ENCODE data around the gene RNF130. TPM values are rescaled to one million over a fixed set of nuclear protein-coding genes. Genes with fewer than 3 reads are reported as not detected.

The RNF130 gene
- total RNA-seq, 1 donor from 2014 or later, result 103 TPM

DNA sequence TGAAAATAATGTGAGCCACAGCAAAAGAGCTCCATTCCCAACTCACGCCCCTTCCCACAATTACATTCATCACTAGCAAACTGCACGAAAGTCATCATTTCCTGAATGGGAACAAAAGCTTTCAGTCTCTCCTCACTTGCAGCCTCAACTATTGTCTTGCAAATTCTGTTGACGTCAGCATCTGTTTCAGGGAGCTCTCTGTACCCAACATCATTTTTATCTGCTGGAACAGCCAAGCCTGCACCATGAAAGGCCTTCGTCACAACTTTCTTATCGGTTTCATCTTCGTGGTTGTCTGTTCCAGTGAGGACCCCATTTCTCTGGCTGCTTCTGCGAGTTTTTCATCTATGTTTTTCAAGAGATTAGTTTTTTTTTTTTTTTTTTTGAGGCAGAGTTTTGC is 14.3 kb upstream of the RNF130 start:
- no peaks in the 10 kb centered on the region for H3K36me3 ChIP-seq
- H3K27ac ChIP-seq, result no peak overlapping the region
- H3K4me3 ChIP-seq, result no peak overlapping the region
- H3K9me3 ChIP-seq, result no peaks in the 10 kb centered on the region
- no peak for DNase-seq (ENCODE audit: extremely low spot score in 2 of 2)
- intact Hi-C loops (cut with DNase I), result no loop called here
- H3K4me1 ChIP-seq, result peaks cover 5% of the 10 kb centered on the region
- TF ChIP-seq, protein P1, sequence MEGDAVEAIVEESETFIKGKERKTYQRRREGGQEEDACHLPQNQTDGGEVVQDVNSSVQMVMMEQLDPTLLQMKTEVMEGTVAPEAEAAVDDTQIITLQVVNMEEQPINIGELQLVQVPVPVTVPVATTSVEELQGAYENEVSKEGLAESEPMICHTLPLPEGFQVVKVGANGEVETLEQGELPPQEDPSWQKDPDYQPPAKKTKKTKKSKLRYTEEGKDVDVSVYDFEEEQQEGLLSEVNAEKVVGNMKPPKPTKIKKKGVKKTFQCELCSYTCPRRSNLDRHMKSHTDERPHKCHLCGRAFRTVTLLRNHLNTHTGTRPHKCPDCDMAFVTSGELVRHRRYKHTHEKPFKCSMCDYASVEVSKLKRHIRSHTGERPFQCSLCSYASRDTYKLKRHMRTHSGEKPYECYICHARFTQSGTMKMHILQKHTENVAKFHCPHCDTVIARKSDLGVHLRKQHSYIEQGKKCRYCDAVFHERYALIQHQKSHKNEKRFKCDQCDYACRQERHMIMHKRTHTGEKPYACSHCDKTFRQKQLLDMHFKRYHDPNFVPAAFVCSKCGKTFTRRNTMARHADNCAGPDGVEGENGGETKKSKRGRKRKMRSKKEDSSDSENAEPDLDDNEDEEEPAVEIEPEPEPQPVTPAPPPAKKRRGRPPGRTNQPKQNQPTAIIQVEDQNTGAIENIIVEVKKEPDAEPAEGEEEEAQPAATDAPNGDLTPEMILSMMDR (IDR thresholded peaks at IDR 0.05), result no peak
- no peak for TF ChIP-seq POLR2AphosphoS5 (IDR thresholded peaks at IDR 0.05; ENCODE audit: insufficient read depth in 1 of 2, low read depth in 1 of 2)
- TF ChIP-seq POLR2A (IDR thresholded peaks at IDR 0.05), result no peak
- no peaks in the 10 kb centered on the region for H3K27me3 ChIP-seq

DNA sequence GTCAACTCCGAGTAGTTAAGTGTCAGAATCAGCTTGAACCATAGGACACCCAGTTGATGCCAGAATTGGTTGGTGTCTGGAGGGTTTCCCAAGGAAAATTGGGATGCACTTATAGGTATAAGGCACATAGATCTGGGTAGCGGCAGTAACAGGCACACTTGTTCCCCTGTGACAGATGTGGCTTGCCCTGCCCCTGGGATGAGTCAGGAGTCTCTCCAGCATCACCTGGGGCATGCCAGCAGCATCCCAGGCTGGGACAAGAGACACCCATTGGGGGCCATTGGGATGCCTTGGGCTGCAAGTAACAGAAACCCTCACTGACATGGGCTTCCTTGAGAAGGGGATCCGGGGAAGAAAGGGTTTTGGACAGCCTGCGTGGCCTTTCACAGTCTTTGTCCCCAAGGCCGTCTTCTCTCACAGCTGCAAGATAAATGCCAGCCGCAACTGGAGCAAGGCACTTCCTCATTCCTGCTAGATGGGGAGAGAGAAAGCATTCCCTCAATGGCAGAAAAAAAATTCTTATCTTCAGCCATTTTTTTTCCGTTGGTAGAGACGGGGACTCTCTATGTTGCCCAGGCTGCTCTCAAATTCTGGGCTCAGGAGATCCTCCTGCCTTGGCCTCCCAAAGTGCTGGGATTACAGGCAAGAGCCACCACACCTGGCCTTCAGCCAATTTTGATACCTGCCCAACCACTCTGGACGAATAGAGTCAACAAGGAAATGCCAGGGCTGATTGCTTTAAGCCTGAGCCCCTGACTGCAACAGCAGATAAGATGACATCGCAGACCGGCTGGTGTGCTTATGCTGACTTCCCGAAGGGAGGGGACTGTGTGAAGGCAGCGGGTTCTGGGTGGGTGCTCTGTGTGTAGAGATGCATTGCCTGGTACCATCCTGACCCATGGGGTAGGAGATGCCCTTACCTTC is 13.3 kb upstream of the RNF130 start:
- no peaks in the 10 kb centered on the region for H3K27me3 ChIP-seq
- H3K9me3 ChIP-seq, result no peaks in the 10 kb centered on the region
- H3K36me3 ChIP-seq, result no peaks in the 10 kb centered on the region
- no peak for DNase-seq (ENCODE audit: extremely low spot score in 2 of 2)
- no peak overlapping the region for H3K27ac ChIP-seq
- no peak overlapping the region for H3K4me3 ChIP-seq
- H3K4me1 ChIP-seq, result no peaks in the 10 kb centered on the region
- intact Hi-C loops (cut with DNase I), result no loop called here
- TF ChIP-seq POLR2AphosphoS5 (IDR thresholded peaks at IDR 0.05; ENCODE audit: insufficient read depth in 1 of 2, low read depth in 1 of 2), result no peak
- TF ChIP-seq POLR2A (IDR thresholded peaks at IDR 0.05), result no peak
- TF ChIP-seq, protein P1 (IDR thresholded peaks at IDR 0.05), result no peak

DNA sequence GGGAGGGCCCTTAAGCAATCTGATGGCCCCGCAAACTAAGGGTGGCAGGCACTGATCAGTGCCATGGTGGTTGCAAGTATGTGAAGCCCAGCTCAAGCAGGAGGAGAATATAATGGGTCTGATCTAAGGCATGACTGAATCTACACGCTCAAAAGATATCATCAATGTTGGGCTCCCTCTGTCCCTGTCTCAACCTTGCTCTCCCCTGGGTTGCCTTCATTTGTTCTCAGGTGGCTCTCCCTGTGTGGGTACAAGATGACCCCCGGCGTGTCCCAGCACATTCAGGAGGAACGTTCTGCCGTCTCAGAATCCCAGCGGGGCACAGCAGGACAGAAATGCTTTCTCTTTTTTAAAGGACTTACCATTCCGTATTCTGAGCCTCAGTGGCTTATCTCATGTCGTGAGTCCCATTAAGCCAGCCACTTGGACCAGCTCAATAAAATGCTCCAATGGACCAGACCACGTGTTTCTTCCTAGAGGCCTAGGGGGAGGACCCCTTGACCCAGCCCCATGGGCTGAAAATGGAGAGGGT is 12.0 kb upstream of the RNF130 start:
- H3K4me3 ChIP-seq, result no peak overlapping the region
- H3K27me3 ChIP-seq, result no peaks in the 10 kb centered on the region
- no peaks in the 10 kb centered on the region for H3K36me3 ChIP-seq
- no peak for TF ChIP-seq POLR2AphosphoS5 (IDR thresholded peaks at IDR 0.05; ENCODE audit: insufficient read depth in 1 of 2, low read depth in 1 of 2)
- no peak for TF ChIP-seq POLR2A (IDR thresholded peaks at IDR 0.05)
- TF ChIP-seq, protein P1 (IDR thresholded peaks at IDR 0.05), result no peak
- no peak overlapping the region for H3K27ac ChIP-seq
- no peaks in the 10 kb centered on the region for H3K4me1 ChIP-seq
- H3K9me3 ChIP-seq, result no peaks in the 10 kb centered on the region
- intact Hi-C loops (cut with DNase I), result no loop called here
- no peak for DNase-seq (ENCODE audit: extremely low spot score in 2 of 2)

DNA sequence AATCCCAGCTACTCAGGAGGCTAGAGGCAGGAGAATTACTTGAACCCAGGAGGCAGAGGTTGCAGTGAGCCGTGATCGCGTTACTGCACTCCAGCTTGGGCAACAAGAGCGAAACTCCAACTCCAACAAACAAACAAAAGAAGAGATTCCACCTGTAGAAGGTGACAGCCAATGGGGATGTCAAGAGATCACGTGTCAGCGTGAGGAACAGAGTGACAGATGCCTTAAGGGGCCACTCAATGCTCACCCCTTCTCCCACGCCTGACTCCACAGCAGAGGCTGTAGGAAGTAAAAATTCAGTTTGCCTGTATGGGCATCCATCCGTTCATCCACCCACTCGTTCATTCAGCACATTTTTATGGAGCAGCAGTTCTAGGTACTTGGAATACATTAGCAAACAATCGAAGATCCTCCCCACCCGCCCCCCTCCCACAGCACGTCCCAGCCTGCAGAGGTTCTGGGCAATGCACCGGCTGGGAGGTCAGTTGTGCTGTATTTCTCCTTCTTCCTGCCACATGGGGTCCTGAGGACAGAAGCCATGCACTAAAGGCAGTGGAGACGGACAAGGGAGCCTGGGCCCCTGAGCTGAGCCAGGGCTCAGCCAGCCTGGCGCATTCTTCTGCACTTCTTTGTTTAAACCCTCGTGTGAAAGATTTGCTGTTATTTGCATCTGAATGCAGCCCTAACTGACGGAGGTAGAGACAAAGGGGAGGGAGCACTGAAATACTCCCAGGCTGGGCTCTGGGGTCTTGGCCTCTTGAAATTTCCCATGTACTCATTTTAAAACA is 11.3 kb upstream of the RNF130 start:
- Histone ChIP-seq H3K9me3 (no peaks in the 10 kb centered on the region), H3K36me3 (no peaks in the 10 kb centered on the region), H3K27ac (no peak overlapping the region), H3K4me1 (no peaks in the 10 kb centered on the region), H3K4me3 (no peak overlapping the region), H3K27me3 (no peaks in the 10 kb centered on the region)
- intact Hi-C loops (cut with DNase I), result no loop called here
- TF ChIP-seq POLR2AphosphoS5 (IDR thresholded peaks at IDR 0.05; ENCODE audit: insufficient read depth in 1 of 2, low read depth in 1 of 2) (no peak), POLR2A (IDR thresholded peaks at IDR 0.05) (no peak)
- TF ChIP-seq, protein P1 (IDR thresholded peaks at IDR 0.05), result no peak
- no peak for DNase-seq (ENCODE audit: extremely low spot score in 2 of 2)

All from vagina (tissue), 2 donors.